Measurements from ENCODE around the gene NGFR. TPM values are rescaled to one million over a fixed set of nuclear protein-coding genes. Genes with fewer than 3 reads are reported as not detected.
A peak's percentile ranks its signal among the peaks of the same experiment; 100 is the strongest.

The NGFR gene
- total and polyA plus RNA-seq, 9 of the 15 experiments (the other 6 are each of a cell fraction or from before 2014, with no cell fraction given) = 0.07 to 0.23 (median 0.13) TPM; not detected in 4

- TF ChIP-seq, protein P1, sequence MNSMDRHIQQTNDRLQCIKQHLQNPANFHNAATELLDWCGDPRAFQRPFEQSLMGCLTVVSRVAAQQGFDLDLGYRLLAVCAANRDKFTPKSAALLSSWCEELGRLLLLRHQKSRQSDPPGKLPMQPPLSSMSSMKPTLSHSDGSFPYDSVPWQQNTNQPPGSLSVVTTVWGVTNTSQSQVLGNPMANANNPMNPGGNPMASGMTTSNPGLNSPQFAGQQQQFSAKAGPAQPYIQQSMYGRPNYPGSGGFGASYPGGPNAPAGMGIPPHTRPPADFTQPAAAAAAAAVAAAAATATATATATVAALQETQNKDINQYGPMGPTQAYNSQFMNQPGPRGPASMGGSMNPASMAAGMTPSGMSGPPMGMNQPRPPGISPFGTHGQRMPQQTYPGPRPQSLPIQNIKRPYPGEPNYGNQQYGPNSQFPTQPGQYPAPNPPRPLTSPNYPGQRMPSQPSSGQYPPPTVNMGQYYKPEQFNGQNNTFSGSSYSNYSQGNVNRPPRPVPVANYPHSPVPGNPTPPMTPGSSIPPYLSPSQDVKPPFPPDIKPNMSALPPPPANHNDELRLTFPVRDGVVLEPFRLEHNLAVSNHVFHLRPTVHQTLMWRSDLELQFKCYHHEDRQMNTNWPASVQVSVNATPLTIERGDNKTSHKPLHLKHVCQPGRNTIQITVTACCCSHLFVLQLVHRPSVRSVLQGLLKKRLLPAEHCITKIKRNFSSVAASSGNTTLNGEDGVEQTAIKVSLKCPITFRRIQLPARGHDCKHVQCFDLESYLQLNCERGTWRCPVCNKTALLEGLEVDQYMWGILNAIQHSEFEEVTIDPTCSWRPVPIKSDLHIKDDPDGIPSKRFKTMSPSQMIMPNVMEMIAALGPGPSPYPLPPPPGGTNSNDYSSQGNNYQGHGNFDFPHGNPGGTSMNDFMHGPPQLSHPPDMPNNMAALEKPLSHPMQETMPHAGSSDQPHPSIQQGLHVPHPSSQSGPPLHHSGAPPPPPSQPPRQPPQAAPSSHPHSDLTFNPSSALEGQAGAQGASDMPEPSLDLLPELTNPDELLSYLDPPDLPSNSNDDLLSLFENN (IDR thresholded peaks at IDR 0.05; ENCODE audit: low read depth in 2 of 2, low read length in 2 of 2) = no peak
These were observed 53.6 kb downstream of the NGFR start (continued) for GRCh38 chr17:49548506-49549310.

- FAIRE-seq = no peak
- Histone ChIP-seq H3K27ac (ENCODE audit: extremely low read depth, low read depth, low read length) (no peak overlapping the region), H4K20me1 (replicated peaks; ENCODE audit: control insufficient read depth, insufficient read depth, low read length) (no peaks in the 10 kb centered on the region; the same call in 1 of the 2 replicates), H3K9ac (ENCODE audit: insufficient read depth in 1 of 2, low read depth in 2 of 2, low read length in 2 of 2) (0 out of 4 replicates have a peak overlapping the region, but pooled peaks of 1 of the 2 experiments have one; percentile 21), H3K4me1 (replicated peaks in 1 of 2; ENCODE audit: control insufficient read depth in 2 of 2, insufficient read depth in 2 of 2, low read length in 2 of 2) (peaks cover 0 to 10% of the 10 kb centered on the region in 2 experiments; a peak in 1 of 5 replicates), H3K4me2 (ENCODE audit: insufficient read depth, low read length) (no peak overlapping the region), H3K9me1 (ENCODE audit: control insufficient read depth, insufficient read depth, low read length) (no peaks in the 10 kb centered on the region), H3K9me3 (replicated peaks; ENCODE audit: control insufficient read depth, insufficient read depth, low read depth, low read length) (no peaks in the 10 kb centered on the region), H3K79me2 (ENCODE audit: control insufficient read depth, insufficient read depth, low read length) (no peaks in the 10 kb centered on the region), H3K4me3 (no peak overlapping the region), H2AFZ (ENCODE audit: low read depth, low read length) (no peak overlapping the region), H3K27me3 (ENCODE audit: control insufficient read depth in 2 of 2, insufficient read depth in 2 of 2, low read length in 2 of 2) (peaks cover 0 to 9% of the 10 kb centered on the region in 2 experiments; a peak in 2 of 5 replicates), H3K36me3 (ENCODE audit: control insufficient read depth, insufficient read depth, low read length) (no peaks in the 10 kb centered on the region)
- no peak for DNase-seq (ENCODE audit: extremely low read depth in 1 of 4, low spot score in 3 of 4)
- ChIA-PET POLR2A (no interaction called here), CTCF (ENCODE audit: low intra/inter-chr PET ratio) (interaction anchor here (1.0 to 3.1 kb wide), 3 partner anchors 115 to 233 kb away, joined by 4 to 20 read pairs (median 4); no protein-coding TSS in a partner anchor)
- TF ChIP-seq ILF3 (IDR thresholded peaks at IDR 0.05; ENCODE audit: borderline replicate concordance) = no peak
- TF ChIP-seq, protein P2, sequence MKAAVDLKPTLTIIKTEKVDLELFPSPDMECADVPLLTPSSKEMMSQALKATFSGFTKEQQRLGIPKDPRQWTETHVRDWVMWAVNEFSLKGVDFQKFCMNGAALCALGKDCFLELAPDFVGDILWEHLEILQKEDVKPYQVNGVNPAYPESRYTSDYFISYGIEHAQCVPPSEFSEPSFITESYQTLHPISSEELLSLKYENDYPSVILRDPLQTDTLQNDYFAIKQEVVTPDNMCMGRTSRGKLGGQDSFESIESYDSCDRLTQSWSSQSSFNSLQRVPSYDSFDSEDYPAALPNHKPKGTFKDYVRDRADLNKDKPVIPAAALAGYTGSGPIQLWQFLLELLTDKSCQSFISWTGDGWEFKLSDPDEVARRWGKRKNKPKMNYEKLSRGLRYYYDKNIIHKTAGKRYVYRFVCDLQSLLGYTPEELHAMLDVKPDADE (conservative IDR thresholded peaks at IDR 0.05; ENCODE audit: control insufficient read depth, low read depth, low read length) = no peak
- no peak for TF ChIP-seq ZNF24 (IDR thresholded peaks at IDR 0.05)
- TF ChIP-seq, protein P3, sequence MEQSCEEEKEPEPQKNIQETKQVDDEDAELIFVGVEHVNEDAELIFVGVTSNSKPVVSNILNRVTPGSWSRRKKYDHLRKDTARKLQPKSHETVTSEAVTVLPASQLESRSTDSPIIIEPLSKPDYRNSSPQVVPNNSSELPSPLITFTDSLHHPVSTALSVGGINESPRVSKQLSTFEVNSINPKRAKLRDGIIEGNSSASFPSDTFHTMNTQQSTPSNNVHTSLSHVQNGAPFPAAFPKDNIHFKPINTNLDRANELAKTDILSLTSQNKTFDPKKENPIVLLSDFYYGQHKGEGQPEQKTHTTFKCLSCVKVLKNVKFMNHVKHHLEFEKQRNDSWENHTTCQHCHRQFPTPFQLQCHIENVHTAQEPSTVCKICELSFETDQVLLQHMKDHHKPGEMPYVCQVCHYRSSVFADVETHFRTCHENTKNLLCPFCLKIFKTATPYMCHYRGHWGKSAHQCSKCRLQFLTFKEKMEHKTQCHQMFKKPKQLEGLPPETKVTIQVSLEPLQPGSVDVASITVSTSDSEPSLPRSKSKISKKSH (CRISPR knock-in tag; IDR thresholded peaks at IDR 0.05) = no peak
- TF ChIP-seq ZFP1 (CRISPR knock-in tag; IDR thresholded peaks at IDR 0.05) = no peak
- no peak for TF ChIP-seq ZNF224 (CRISPR knock-in tag; IDR thresholded peaks at IDR 0.05)
- TF ChIP-seq, protein P4, sequence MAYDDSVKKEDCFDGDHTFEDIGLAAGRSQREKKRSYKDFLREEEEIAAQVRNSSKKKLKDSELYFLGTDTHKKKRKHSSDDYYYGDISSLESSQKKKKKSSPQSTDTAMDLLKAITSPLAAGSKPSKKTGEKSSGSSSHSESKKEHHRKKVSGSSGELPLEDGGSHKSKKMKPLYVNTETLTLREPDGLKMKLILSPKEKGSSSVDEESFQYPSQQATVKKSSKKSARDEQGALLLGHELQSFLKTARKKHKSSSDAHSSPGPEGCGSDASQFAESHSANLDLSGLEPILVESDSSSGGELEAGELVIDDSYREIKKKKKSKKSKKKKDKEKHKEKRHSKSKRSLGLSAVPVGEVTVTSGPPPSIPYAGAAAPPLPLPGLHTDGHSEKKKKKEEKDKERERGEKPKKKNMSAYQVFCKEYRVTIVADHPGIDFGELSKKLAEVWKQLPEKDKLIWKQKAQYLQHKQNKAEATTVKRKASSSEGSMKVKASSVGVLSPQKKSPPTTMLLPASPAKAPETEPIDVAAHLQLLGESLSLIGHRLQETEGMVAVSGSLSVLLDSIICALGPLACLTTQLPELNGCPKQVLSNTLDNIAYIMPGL (CRISPR knock-in tag; IDR thresholded peaks at IDR 0.05) = no peak
- WGBS (ENCODE audit: insufficient coverage, low coverage, missing lambda C conversion rate) = 25% methylated on average over 5 of the region's 6 CpGs
- intact Hi-C loops (cut with micrococcal nuclease) = loop anchor here (2.0 kb wide), 1 partner anchor 140 kb away; no protein-coding TSS in a partner anchor
- in situ Hi-C loops (cut with MboI) = no loop called here
- ATAC-seq = no peak
- no TSS peak for BruUV-seq (replicated peaks)
These were observed 54.2 kb downstream of the NGFR start for GRCh38 chr17:49549311-49549605.
